ENCODE results near the gene C1orf198.
"Not testable (repeated sequence)": the region's sequence is repeated elsewhere in the genome, so short reads cannot be mapped to it uniquely, and the experiment has no call there.

Gene C1orf198

DNA sequence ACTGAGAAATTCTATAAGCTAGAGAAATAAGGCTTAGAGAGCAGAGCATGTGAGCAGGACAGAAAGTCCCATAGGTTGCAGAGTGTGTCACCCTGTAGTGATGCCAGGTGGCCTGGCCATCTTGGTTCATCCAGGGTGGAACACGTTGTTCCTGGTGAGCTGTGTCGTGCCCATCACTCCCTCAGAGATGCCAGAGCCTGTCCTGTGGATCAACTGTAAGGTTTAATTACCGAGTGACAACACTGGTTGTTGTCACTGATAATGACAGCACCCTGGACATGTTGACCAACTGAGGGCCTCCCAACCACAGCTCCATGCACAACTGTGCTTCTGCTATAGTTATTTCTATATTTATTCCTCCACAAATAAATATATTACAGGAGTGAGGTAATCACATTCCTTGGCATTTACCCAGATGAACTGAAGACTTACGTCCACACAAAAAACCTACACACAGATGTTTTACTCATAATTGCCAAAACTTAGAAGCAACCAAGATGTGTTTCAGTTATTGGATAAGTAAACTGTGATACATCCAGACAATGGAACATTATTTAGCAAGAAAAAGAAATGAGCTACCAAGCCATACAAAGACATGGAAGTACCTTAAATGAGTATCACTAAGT lies 6.2 kb downstream of the C1orf198 start:
- DNase-seq (ENCODE audit: low read depth in 2 of 2, low spot score in 1 of 2) = no peak

DNA sequence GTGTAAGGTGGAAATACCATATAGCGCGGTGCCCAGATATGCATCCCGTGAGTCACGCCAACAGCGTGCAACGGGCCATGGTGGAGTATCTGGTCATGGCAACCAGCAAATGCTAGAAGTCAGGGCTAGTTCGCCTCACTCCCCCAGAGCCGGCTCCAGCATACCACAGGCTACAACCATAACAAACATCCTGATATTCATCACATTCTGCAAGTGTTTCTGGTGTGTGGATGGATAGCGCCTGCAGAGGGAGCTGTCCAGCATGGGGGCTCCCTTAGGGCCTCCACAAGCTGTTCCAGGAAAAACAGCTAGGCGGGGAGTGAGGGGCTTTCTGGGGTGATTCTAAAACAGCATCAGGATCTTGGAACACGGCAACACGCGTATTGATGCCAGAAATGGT lies 6.8 kb downstream of the C1orf198 start:
- no peak for DNase-seq (ENCODE audit: low read depth in 2 of 2, low spot score in 1 of 2)

DNA sequence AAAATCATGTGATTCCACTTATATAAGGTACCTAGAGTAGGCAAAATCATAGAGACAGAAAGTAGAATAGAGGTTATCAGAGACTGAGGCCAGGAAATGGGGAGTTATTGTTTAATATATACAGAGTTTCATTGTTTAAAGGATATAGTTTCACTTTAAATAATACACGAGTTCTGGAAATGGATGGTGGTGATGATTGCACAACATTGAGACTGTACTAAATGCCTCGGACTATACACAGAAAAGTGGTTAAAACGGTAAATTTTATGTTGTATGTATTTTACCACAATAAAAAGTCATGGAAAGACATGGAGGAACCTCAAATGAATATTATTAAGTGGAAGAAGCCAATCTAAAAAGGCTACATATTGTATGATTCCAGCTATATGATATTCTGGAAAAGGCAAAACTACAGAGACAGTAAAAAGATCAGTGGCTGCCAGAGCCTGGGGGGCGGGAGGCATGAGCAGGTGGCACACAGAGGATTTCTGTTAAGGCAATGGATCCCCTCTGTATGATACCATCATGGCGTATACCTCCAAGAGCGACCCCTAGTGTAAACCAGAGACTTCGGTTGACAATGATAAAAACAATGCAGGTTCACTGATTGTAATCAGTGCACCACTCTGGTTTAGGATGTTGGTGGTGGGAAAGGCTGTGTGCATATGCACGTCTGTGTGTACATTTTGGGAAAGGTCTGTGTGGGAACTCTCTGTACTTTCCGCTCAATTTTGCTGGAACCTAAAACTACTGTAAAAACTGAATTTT lies 7.5 kb downstream of the C1orf198 start:
- DNase-seq (ENCODE audit: low read depth in 2 of 2, low spot score in 1 of 2) = no peak

DNA sequence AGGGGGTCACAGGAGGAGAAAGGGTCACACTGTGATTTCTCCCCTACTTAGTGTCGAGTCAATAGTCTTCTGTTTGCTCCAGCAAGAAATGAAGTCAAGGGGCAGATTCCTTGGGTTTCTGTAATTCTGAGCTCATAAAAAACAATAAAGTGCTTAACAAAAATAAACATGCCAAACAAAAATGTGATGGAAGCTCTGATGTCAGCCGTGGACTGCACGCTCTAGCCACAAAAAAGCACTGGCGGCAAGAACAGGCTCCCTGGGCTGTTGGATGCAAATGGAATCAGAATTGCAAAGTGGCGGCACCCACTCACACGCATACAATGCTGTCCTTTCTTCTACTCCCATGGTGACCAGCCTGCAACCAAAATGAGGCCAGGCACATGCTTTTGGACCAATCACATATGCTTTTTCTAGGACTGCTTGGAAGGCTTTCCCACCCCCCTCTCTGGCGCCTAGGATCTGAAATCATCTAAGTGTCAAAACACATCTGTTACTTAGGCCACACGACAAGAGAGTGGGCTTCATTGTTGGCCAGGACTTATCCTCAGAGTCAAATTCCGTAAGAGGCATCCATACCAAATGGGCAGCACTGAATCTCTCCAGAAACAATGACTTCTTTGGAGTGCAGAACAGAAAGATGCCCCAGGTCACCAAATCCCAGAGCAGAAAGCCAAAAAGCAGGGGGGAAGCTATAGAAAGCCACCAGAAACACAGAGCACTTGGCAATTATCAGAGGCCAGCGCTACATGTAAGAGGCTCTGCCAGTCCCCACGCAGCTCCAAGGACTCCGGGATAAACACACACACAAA lies 9.2 kb downstream of the C1orf198 start:
- no peak for DNase-seq (ENCODE audit: low read depth in 2 of 2, low spot score in 1 of 2)

DNA sequence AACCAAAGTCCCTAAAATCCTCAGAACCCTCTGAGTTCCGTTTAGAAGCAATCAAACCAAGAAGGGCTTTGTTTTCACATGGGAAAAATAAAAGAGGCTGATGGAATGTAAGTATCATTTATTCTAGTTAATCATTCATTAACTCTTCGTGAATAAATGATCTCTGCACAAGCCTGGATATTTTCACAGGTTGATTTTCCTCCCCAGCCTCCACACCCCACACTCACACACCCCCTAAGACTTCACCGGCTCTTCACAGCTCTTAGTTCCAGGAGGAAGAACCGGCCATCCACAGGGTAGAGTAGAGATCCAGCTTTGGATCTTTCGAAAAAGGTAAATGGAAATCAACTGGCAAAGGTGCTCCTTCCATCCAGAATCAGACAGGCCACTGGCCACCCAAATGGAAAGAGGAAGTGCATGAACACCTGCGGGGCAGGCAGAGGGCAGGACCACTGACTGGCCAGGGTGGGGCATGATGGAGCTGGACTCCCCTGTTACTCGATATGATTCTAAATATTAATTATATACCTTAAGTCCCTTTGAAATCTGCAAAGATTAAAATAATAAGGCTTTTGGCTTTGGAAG lies 10.0 kb downstream of the C1orf198 start:
- no peak for DNase-seq (ENCODE audit: low read depth in 2 of 2, low spot score in 1 of 2)

DNA sequence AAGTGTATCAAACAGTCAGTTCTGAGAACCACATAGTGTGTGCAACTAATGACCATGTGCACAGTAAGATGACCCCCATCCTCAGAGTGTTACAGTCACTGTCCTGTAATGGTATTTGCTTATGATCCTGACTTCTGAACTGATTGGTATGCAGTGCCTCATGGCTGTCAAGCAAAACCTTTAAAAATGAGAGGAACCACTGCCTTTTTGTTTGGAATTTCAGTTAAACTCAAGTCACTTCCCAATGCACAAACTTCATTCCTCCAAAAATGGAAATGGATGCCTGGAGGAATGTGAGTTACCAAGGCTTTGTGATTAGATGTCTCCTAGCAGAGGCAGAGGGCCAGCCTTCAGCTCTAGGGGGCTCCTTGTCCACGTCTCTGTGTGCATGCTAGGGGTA lies 10.5 kb downstream of the C1orf198 start:
- DNase-seq (ENCODE audit: low read depth in 2 of 2, low spot score in 1 of 2) = no peak

DNA sequence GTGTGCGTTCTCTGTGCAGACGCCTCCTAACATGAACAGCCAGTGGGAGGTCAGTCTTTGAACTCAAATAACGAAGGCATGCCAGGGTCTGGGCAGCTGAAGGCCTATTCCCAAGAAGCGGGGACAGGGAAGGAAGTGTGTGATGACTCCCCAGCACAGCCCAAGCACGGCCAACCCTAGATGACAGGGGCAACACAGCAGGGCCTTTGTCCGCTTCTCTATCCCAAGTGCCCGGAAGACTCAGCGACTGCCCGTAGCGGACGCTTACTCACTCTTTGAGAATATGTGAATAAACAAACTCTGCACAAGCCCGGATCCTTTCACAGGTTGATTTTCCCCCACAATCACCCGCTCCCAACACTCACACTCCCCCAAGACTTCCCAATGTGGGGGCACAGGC lies 11.2 kb downstream of the C1orf198 start:
- DNase-seq (ENCODE audit: low read depth in 2 of 2, low spot score in 1 of 2) = no peak

DNA sequence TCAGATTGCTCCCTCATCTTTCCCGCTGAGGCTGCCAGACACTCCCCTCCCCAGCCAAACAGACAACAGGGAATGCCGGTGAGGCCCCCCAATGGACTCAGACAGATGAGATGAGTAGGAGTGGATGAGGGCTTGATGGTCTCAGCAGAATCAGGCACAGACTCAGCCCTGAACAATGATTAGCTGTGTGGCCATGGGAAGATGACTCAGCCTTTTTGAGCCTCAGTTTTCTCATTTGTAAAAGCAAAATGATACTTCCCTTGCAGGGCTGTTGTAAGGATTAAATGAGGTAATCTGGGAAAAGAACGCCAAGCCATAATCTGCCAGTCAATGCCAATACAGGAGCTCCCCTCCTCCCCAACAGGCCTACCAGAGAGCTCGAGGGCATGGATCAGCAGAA lies 12.4 kb downstream of the C1orf198 start:
- no peak for DNase-seq (ENCODE audit: low read depth in 2 of 2, low spot score in 1 of 2)

DNA sequence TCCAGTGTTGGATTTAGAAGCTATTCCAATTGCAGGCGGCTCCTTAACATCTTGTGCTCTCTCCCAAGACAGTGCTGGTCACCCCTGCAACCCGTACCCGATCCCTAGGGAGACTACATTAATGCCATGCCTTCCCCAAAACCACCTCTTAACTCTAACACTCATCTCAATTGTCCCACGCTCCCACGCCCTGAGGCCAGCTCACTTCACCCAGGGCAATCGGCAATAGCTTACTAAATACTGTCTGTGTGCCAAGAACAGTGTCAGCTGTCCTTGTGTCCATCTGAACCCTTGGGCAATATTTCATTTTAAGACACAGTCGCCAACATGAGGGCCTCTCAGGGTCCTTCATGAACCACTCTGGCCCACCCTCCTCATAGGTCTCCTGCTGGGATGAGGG lies 13.9 kb downstream of the C1orf198 start:
- no peak for DNase-seq (ENCODE audit: low read depth in 2 of 2, low spot score in 1 of 2)

DNA sequence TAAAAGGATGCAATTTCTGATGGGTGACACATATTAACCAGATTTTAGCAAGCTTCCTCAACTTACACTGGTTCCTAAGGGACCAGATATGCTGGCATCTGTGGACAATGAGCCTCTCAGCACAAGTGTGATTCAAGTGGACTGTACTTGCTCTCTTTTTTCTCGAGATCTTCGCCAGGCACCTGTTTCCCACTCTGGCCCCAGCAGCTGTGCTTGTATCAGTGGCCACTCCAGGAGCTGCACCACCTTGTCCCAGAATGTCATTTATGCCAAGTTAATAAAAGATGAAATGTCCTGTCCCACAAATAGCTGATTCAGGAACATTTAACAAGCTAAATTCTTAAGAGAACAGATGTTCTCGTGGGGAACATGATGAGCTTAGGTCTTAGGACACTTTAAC lies 14.6 kb downstream of the C1orf198 start:
- no peak for DNase-seq (ENCODE audit: low read depth in 2 of 2, low spot score in 1 of 2)

DNA sequence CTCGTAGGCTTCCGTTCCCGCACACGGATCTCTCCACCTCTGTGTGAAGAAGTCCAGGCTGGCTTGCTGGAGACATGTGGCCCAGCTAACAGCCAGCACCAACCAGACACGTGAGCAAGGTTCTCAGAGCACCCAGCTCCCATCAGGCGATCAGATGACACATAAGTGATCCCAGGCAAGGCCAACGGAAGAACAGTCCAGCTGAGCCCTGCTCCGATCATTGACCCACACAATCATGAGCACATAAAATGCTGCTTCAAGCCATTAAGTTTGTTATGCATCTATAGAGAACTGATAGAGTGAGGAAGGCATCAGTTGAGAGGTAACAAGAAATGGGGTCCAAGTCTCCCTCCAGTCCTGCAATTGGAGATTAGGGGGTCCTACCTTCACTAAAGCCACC lies 15.4 kb downstream of the C1orf198 start:
- no peak for DNase-seq (ENCODE audit: low read depth in 2 of 2, low spot score in 1 of 2)

DNA sequence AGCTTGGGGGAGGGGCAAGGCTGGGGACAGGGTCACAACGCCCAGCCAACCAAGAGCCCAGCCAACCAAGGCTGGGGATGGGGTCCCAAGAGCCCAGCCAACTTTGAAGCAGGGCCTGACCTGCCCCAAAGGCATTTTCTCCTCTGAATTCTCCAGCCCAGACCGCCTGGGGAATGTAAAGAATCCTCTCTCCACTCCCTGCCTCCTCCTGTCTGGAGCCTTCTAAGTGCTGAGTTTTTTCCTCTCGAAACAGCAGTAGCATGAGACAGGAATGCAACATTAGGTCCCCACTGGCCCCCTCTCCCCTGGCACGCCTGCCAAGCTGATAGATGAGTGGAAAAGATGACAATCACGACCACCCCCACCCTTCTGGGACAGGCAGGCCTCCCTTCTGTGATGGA lies 17.0 kb downstream of the C1orf198 start:
- no peak for DNase-seq (ENCODE audit: low read depth in 2 of 2, low spot score in 1 of 2)

DNA sequence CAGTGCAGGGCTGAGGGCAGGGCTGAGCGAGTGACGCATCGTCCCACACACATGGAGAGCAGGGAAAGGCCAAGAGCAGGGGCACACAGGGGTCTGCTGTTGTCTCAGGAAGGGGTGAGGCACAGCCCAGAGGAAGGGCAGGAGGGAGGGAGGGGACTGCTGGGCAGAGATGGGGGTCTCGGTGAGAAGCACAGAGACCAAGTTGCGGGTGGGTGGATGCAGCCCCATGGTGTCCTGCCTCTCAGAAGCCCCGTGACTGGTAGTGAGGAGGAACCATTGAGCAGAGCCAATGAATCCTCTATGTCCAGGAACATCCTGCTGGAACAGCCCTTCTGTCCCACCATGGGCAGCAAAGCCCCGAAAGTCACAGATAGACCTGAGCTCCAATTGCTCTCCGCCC lies 17.8 kb downstream of the C1orf198 start:
- DNase-seq (ENCODE audit: low read depth in 2 of 2, low spot score in 1 of 2) = no peak

DNA sequence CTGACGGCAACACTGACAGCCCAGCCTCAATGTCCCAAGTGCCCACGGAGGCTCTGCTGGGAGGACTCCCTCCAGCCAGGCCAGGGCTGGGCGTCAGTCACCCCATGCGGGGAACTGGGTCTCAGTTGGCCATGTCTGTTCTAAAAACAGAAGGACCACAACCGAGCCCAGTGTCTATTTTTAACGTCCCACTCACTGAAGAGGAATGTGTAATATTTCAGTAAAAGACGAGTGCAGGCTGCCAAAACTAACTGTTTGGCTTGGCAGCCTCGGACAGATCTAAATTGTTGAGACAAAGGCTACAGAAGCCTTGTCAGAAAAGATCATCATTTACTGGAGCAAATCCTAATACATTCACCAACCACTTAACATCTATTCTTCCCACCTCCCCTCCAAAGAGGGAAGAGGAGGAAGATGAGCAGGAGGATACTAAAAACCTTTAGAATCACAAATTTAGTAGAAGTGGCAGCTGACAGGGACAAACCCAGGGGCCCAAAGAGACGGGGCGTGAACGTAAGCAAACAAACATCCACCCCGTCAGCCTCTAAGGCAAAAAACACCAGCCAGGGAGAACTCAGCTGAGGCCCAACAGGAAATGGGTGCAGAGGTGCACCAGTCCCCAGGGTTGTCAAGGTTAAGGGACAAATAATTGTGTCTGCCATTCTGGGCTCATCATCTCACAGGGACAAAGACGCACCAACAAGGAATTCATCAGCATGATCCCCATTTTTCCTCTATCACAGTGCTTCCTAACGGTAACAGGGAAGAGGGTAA lies 18.7 kb downstream of the C1orf198 start:
- DNase-seq (ENCODE audit: low read depth in 2 of 2, low spot score in 1 of 2) = no peak

DNA sequence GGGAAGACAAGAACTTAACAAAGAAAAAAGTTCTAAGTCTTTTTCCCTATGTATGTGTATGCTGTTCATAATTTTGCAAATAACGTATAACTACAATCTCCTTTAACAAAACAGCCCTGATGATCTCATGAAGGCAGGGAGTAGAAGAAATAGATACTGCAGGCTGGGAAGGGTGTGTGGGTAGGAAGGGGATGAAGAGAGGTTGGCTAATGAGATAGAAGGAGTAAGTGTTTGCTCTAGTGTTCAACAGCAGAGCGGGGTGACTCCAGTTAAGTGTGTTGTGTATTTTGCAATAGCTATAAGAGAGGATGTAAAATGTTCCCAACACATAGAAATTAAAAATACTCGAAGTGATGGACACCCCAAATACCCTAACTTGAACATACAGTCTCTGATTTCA lies 20.1 kb downstream of the C1orf198 start:
- no peak for DNase-seq (ENCODE audit: low read depth in 2 of 2, low spot score in 1 of 2)

DNA sequence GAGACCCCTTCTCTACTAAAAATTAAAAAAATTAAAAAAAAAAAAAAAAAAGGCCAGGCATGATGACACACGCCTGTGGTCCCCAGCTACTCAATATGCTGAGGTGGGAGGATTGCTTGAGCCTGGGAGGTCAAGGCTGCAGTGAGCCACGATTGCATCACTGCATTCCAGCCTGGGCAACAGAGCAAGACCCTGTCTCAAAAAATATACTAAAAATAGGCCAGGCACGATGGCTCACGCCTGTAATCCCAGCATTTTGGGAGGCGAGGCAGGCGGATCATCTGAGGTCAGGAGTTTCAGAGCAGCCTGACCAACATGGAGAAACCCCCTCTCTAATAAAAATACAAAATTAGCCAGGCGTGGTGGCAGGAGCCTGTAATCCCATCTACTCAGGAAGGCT lies 23.1 kb downstream of the C1orf198 start:
- DNase-seq (ENCODE audit: low read depth in 2 of 2, low spot score in 1 of 2) = not testable (repeated sequence)

DNA sequence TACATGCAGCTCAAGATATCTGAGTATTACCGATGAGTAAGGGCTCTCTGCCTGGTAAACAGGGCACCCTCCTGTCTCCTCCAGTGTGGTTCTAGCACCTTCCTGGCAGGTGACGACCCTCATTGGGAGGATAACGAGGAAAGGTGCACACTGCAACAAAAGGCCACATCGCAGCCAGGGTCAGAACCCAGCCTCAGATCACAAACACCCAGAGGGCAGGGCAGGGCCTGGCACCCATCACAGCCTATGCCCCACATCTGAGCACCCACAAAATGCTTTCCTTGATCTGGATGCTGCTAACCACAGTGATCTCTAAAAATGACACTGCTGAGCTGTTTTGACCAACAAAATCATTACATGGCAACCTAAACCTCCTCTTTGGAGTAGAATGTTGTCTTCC lies 23.8 kb downstream of the C1orf198 start:
- no peak for DNase-seq (ENCODE audit: low read depth in 2 of 2, low spot score in 1 of 2)

DNA sequence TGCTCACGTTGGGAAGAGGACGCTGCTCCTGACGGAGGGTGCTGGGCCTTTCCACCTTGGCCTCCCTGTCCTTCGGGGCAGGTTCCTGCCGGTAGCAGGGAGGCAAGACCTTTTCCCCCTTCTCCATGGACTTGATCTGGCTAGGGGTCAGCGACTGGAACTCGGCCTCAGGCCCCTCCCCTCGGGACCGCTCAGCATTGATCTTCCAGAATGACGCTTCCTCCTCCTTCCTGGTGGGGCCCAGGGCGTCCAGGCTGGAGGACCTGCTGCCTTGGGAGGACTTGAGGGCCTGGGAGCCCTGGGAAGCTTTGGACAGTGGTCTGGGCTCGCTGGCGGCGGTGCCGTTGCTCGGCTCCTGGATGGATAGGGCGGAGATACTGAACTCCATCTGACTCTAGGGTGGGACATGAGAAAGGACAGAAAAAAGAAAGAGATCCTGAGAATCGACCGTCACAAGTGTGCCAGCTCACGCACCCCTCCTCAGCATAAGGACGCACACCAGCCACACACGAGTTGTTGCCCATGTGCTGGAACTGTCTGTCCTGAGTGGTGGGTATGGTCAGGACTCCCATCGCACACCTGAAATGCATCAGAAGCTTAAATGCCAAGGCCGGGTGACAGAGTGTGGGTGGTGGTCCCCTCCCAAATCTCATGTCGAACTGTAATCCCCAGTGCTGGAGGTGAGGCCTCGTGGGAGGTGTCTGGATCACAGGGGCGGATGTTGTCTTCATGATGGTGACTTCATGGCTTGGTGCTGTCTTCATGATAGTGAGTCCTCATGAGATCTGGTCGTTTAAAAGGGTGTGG lies 24.6 kb downstream of the C1orf198 start:
- DNase-seq (ENCODE audit: low read depth in 2 of 2, low spot score in 1 of 2) = no peak

DNA sequence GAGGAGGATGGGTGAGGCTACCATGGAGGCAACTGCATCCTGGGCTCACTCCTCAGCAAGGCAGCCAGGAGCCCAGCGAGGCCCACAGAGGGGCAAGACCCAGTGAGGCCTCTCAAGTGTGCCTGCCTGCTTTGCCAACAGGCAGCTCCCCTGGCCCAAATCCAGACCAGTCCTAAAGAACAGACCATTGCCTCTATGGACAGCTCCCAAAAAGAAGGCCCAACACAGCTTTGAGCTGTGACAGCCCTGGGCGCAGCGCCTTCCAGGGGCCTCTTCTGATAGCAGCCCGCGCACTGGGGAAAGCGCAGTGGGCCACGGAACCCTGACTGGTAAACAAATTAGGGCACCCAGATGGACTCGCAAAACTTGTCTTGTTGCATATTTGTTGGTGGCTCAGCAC lies 25.5 kb downstream of the C1orf198 start:
- no peak for DNase-seq (ENCODE audit: low read depth in 2 of 2, low spot score in 1 of 2)

DNA sequence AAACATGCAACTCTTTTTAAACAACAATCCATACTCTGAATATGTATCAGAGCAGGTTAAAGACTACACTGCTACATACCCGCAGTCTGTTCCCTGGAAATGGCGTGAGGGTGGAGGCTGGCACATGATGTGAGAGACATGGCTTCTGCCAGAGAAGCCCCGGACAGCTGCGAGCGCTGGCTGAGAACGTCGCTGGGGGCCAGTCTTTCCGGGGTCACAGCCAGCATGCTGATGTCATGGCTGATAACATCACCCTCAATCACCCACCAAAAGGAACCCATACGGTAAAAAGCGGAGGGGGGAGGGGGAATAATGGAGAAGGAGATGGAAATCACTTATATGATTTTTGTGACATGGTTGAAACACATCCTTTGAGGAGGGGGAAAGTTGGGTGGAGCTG lies 29.1 kb downstream of the C1orf198 start:
- no peak for DNase-seq (ENCODE audit: low read depth in 2 of 2, low spot score in 1 of 2)

All from stimulated activated CD8-positive, alpha-beta memory T cell treated with anti-CD3 and anti-CD28 coated beads, Interleukin-4, amount 100 ng/mL, for 1 hour (primary cell).